HTR-8/SVneo (cell line): ENCODE data around the gene FBXO45.
"Not testable (repeated sequence)": the region's sequence is repeated elsewhere in the genome, so short reads cannot be mapped to it uniquely, and the experiment has no call there.

ENCODE experiments used
- DNase-seq: peaks from one replicate; pipeline ENCODE4 v3.0.0; 2011; ENCODE audit warnings: low spot score, mixed read lengths; ENCODE audit not compliant: insufficient read length
- FAIRE-seq: peaks from 2 replicates; lab custom pipeline; 2011; peaks lifted over from hg19 to GRCh38; lab: Jason Lieb, UNC

FBXO45 gene

DNA sequence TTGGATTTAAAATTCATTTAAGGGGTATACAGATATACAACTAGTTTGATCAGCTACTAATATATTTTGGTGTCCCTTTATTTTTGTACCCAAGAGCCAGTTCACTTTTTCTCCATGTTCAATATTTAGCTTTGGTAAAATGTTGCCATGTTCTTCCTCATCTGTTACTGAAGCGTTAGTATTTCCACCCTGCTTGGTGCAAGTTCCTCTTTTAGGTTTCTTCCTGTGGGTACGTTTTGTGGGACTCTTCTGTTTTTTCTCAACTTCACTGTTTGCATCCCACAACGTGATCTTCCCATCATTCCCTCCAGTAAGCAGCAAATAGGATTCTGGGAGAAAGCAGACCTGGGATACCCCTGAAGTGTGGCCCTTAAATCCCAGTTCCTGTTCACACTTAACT is 14.3 kb upstream of the FBXO45 start:
- DNase-seq (no peak), FAIRE-seq (no peak)

DNA sequence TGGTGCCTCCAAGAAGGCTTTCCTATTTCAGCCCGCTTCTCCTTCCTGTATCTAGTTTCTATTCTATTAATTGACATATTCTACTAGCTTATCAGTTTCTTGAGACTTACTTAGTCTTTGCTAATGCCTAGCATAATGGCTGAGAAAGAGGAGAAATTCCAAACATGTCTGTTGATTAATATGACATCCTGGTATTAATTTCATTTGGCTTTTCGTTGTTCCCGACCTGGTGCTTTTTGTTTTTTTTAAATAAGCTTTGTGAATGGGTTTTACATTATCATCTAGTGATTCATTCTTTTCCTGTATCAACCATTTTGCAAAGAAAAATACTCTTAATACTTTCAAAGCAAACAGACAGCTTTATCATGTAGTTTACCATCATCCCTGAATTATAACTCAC is 13.2 kb upstream of the FBXO45 start:
- FAIRE-seq (no peak), DNase-seq (no peak)

DNA sequence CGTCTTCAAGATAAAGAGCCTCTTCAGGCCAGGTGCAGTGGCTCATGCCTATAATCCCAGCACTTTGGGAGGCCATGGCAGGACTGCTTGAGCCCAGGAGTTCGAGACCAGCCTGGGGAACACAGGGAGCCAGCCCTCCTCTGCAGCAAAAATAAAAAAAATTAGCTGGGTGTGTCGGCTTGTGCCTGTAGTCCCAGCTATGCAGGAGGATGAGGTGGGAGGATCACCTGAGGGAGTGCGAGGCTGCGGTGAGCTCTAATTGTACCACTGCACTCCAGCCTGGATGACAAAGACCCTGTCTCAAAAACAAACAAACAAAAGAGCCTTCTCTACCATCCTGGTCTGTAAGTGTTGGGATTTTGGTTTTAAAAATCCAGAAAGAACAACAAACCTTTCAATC is 11.2 kb upstream of the FBXO45 start:
- FAIRE-seq, result no peak
- DNase-seq, result no peak

DNA sequence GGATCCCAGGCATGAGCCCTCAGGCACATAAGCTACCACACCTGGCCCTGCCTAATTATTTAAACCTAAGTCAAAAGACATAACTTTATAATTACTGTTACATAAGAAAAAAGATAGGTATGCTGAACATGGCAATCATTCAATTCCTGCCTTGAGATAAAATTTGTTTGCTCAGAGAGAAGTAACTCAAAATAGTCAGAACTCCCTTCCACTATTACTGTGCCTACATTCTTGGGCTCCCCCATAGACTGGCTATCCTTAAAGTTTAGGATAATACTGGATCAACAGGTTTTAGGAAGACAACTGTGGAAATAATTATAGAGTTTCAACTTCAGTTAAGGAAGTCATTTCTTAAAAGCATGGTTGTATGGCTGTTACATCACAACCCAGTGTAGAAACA is 10.0 kb upstream of the FBXO45 start:
- no peak for DNase-seq
- no peak for FAIRE-seq

DNA sequence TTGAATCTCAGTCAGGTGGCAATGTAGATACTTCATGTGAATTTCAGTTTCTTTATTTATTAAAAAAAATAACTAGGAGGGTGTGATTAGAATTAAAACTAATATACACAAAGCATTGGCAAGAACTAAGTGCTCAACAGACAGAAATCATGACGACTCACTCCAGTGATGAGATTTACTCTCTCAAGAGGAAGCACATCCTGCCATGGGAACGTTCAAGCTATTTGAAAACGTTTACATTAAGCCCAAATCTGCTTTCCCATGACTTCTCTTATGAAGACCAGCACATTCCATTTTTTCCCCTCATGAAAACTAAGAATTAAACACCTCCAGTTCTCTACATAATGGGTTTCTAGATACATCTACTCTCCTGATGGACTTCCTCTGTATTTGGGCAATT is 8.6 kb upstream of the FBXO45 start:
- FAIRE-seq (no peak), DNase-seq (no peak)

DNA sequence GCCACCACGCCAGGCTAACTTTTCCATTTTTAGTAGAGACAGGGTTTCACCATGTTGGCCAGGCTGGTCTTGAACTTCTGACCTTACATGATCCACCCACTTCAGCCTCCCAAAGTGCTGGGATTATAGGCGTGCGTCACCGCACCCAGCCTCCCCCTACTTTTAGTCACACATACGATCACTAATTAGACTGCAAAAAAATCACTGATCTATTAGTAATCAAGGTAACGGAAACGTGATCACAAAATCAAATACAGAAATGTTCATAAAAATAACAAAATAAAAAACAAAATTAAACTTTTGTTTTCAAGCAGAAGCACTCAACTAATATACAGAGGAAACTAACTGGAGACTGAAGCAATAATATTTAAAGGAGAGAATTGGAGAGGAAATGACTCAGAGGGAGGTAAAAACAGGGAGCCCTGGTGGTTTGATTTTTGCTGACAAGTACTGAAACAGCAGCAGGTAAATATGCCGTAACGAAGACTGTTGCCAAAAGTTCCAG is 4.7 kb upstream of the FBXO45 start:
- DNase-seq (peak; percentile 26), FAIRE-seq (no peak)

DNA sequence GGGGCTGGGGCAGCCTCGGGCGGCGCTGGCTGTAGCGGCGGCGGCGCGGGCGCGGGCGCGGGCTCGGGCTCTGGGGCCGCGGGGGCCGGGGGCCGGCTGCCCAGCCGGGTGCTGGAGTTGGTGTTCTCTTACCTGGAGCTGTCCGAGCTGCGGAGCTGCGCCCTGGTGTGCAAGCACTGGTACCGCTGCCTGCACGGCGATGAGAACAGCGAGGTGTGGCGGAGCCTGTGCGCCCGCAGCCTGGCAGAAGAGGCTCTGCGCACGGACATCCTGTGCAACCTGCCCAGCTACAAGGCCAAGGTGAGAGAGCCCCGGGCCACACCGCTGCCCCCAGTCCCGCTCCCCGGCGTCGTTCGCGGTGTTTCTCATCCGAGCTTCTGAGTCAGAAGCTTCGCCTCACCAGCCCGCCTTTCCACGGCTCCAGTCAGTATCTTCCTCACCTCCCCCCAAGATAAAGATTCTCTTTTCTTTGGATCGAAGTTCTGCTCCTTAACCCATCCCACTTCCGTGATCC is 600 bp downstream of the FBXO45 start:
- DNase-seq (peak; percentile 28), FAIRE-seq (no peak)

DNA sequence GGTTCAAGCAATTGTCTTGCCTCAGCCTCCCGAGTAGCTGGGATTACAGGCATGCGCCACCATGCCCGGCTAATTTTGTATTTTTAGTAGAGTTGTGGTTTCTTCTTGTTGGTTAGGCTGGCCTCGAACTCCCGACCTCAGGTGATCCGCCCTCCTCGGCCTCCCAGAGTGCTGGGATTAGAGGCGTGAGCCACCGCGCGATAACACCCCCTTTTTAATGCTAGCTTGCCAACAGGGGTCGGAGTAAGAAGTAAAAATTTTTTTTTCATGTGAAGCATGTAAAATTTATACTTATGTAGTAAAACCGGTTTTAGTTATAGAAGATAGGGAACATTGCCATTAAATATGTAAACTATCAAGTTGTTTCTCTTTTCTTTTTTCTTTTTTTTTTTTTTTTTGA is 1.9 kb downstream of the FBXO45 start:
- not testable (repeated sequence) for FAIRE-seq, DNase-seq

DNA sequence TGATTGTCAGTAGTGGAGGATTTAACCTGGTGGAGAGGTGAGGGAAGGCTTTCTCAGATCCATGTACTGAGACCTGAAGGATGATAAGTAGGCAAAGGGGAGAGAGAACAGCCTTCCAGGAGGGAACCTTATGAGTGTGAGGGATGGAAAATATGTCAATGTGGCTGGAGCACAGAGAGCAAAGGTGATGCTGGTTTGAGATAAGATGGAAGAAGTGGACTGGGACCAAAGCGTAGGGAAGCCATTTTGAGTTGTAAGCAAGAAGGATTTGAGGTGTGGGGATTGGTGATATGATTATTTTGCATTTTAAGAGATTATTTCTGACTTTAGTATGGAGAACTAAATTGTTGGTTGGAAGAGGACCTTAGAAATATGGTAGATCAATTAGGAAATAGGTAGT is 3.9 kb downstream of the FBXO45 start:
- FAIRE-seq (no peak), DNase-seq (no peak)

DNA sequence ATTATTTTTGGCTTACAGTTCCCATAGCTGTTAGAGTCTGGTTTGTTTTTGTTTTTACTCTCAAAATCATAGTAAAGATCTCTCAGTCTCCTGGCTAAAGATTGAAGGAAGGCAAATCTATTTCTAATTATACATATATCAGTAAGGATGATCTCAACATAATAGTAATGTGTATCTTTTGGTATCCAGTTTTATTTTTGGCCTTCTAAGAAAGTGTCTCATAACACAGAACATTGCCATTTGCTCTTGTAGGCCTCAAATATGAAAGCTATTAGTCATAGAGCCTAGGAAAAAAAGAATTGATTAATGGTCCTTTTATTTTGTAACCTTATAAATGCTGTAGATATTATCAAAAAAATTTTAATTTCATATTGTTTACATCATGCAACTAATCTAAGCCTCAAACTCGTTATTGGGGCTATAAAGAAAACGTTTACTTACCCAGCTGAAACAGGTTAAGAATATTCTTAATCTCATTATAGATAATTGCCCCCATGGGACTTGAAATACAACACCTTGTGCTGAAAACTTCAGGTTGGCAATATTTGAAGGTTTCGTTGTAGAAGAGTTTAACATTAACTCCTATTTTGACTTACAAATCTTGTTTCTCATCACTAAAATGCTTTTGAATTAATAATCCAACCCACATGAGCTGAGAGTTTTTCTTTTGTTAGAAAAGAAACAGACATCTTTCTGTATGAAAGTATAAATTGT is 16.7 kb downstream of the FBXO45 start:
- no peak for FAIRE-seq
- no peak for DNase-seq

DNA sequence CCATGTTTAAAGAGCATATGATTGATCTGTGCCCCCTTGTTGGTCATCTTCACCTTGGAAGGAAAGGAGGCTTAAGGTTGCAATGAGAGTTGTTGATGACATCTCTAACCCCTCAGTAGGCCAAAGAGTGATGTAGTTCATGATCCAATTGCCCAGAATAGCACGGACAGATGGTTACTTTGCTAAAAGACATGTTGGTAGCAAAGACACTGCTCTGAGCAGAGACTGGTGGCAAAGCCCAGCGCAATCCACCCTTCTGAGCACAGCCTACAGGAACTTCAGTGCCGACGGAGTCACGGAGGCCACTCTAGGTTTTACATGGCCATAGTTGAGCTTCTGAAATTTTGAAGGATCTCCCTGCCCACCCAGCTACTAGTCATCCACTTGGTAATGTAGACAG is 21.8 kb downstream of the FBXO45 start:
- DNase-seq, result no peak
- no peak for FAIRE-seq

DNA sequence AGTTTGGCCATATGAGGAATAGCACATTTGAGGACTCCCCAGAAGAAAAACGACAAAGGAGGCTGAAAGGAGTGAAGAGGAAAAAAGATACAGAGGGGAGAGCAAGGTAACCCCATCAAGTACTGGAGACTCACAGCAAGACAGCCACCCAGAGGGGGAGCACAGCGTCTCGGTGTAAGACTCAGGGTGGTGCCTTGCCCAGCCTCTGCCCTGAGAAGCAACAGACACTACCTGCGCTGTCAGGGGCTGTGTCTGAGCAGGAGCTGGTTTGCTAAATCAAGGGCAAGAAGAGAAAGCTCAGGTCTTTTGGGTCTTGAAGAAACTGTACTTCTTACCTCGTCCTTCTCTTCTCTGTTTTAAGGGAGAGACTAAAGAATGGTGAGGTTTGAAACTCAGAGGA is 27.9 kb downstream of the FBXO45 start:
- DNase-seq, result peak; percentile 31
- FAIRE-seq, result no peak

DNA sequence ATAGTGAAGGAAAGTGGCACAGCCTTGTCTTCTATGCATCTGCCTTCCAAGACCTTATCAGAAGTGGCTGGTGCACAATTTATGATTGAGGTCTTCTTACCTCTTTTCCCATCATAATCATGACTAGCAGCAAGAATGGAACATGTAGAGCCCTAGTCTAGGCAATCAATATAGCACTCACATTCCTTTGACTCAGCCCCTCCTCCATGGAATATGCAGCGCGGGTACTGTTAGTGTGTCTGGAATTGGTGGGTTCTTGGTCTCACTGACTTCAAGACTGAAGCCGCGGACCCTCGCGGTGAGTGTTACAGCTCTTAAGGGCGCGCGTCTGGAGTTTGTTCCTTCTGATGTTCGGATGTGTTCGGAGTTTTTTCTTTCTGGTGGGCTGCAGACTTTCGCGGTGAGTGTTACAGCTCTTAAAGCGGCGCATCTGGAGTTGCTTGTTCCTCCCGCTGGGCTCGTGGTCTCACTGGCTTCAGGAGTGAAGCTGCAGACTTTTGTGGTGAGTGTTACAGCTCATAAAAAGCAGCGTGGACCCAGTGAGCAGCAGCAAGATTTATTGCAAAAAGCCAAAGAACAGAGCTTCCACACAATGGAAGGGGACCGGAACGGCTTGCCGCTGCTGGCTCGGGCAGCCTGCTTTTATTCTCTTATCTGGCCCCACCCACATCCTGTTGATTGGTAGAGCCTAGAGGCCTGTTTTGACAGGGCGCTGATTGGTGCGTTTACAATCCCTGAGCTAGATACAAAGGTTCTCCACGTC is 29.7 kb downstream of the FBXO45 start:
- FAIRE-seq, DNase-seq: not testable (repeated sequence)

DNA sequence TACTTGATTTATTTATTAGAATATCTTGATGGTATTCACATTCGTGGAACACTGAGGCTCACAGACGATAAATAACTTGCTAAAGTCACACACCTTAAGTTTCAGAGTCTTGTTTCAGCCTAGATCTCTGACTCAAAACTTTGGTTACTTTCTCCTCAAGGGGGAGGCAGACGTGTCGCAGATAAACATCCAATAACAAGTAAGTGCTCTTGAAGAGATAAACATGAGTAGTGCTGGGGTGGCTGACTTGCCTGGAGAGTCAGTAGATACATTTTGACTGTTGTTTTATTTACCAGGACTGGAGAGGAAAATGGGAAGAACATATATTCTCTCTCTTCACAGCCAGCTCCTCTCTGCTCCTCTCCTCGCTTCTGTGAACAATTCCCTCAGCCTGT is 31.3 kb downstream of the FBXO45 start:
- FAIRE-seq (no peak), DNase-seq (no peak)

DNA sequence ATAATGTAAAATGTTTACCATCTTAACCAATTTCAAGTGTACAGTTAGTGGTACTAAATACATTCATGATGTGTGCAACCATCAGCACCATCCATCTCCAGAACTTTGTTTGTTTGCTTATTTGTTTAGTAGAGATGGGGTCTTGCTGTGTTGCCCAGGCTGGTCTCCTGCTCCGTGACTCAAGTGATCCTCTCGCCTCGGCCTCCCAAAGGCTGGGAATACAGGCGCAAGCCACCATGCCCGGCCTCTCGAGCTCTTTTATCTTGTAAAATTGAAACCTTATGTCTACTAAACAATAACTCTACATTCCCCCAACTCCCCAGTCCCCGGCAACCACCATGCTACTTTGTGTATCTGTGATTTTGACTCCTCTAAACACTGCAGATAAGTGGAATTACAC is 31.9 kb downstream of the FBXO45 start:
- FAIRE-seq (no peak), DNase-seq (no peak)

DNA sequence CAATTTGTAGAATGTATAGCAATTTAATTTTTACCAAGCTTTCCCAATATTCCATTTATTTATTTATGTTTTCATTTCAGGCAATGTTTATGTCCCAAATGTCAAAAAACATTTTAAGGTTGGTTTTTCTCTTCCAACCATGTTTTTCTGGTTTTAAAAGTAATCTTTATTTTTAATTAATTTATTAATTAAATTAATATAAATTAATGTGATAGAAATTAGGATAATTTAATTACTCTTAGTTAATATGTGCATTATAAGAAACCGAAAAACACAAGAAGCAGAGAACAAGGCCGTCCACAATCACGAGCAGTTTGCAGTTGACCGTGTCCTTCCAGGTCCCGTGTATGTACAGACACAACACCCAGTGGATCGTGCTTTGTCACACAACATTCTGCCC is 34.2 kb downstream of the FBXO45 start:
- FAIRE-seq (no peak), DNase-seq (no peak)

DNA sequence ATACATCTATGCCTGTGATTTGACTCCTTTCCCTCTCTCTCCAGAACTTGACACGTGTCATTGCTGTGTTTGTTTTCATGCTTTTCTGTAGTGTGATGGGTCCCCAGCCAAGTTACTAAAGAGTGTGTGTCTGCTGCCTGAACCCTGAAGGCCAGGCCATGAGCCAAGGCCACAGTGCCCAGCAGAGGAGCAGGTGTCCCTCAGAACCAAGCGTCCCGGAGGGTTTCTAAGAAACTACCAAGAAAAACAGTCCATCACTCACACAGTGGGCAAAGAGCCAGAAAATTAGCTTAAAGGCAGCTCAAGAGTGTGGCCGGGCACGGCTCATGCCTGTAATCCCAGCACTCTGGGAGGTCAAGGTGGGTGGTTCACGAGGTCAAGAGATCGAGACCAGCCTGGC is 35.2 kb downstream of the FBXO45 start:
- FAIRE-seq, result no peak
- DNase-seq, result no peak

DNA sequence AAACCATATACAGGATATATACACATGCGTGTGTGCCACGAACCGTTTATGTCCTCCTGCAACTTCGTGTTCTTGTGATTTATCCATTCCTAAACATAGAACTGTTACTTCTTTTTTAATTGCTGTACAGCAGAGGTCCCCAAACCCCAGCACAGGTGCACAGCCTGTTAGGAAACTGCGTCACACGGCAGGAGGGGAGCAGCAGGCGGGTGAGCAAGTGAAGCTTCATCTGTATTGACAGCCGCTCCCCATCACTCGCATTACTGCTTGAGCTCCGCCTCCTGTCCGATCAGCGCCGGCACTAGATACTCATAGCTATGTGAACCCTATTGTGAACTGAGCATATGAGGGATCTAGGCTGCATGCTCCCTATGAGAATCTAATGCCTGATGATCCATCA is 36.1 kb downstream of the FBXO45 start:
- FAIRE-seq (no peak), DNase-seq (no peak)

DNA sequence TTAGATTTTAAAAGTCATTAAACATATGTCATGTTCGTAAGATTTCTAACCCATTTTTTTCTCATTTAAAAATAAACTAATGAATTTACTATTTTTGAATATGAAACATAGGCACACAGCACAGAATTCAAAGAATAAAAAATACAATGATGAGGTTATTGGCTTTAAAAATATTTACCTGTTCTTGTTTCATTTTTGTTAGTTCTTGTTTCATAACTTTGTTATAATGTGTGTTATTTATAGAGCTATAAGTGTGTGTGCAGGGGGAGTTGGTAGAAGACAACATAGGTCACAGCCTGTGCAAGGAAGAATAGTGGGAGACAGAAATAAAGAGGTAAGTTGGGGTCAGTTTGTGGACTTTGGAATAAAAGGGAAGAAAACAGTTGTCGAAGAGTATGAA is 40.2 kb downstream of the FBXO45 start:
- FAIRE-seq, result no peak

DNA sequence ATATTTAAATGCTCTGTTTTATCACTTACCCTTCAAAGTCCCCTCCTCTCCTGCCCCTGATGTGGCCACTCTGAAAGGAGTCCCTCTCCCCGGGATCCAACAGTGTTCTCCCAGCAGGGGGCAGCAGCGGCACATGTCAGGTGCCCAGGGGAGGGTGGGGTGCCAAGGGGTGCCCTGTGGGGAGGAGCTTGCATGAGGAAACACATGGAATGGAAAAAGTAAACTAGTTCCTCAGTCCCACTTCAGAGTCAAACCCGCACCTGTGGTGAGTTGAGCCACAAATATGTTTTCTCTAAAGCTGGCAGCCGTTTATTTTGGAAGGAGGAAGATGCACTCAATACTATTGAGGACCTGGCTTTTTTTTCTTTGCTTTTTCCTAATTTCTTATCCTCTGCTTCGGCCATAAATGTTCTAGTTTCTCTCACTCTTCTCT is 40.9 kb downstream of the FBXO45 start:
- FAIRE-seq (peak; percentile 23), DNase-seq (peak; percentile 93)

More for the DNA sequence above, 40.2 kb downstream of the FBXO45 start:
- DNase-seq, result no peak

DNA sequence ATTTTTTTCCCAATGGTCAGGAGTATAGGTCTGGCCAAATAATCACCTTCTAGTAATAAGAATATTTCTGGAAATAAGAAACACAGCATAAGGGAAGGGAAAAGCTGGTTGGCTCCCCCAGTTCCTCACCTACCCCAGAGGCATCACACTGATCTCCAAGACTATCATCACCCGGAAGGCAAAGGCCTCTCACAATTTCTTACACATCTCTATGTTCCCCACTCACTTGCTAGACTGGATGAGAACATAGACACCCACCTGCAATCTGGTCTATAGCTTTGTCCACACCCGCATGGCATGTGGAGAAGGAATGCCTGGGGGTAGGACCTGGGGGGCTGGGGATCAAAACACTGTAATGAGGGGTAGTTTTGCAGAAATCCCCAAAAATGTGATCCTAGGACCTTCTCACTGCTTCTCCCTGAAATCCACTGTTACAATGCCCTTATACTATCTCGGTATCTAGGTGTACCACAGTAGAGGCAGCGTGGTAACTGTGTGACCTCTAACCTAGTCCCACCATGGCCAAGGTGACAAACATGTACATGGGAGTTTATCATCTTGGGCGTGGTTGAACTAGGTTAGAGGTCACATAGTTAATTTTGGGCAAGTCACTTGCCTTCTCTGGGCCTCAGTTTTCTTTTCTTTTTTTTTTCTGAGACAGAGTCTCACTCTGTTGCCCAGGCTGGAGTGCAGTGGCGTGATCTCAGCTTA is 41.5 kb downstream of the FBXO45 start:
- DNase-seq (no peak), FAIRE-seq (no peak)
